T-helper 17 cell (primary cell): ENCODE measurements around the gene FUT8. TPM values are rescaled to one million over a fixed set of nuclear protein-coding genes. Genes with fewer than 3 reads are reported as not detected.
A peak's percentile ranks its signal among the peaks of the same experiment; 100 is the strongest.
"Not testable (repeated sequence)": the region's sequence is repeated elsewhere in the genome, so short reads cannot be mapped to it uniquely, and the experiment has no call there.

Source experiments
- ATAC-seq: fragments of 150-1000 bp; cut with Tn5 transposase; 2 replicates; pipeline ENCODE4 v1.10.0; 2021; ENCODE audit warnings: mild to moderate bottlenecking, moderate library complexity
- DNase-seq, 3 donors: peaks; one replicate each; pipeline versions ENCODE4 v3.0.0 to v3.0.0-alpha.2; 2020 to 2021
- H3K9me3 ChIP-seq: one replicate; pipeline ENCODE4 v1.7.0; 2013; ENCODE audit warnings: low read length, mild to moderate bottlenecking; ENCODE audit not compliant: control insufficient read depth, poor library complexity, severe bottlenecking
- H3K27ac Mint-ChIP-seq: one replicate; pipeline ENCODE4 v1.8.0; 2022; ENCODE audit warnings: mild to moderate bottlenecking, moderate library complexity, mixed read lengths
- H3K27me3 Mint-ChIP-seq: one replicate; pipeline ENCODE4 v1.8.0; 2022; ENCODE audit warnings: mixed read lengths
- H3K36me3 Mint-ChIP-seq: one replicate; pipeline ENCODE4 v1.8.0; 2022; ENCODE audit warnings: low read depth, mixed read lengths
- H3K4me1 Mint-ChIP-seq: one replicate; pipeline ENCODE4 v1.8.0; 2022; ENCODE audit warnings: mild to moderate bottlenecking, mixed read lengths
- H3K4me3 Mint-ChIP-seq: one replicate; pipeline ENCODE4 v1.8.0; 2022; ENCODE audit warnings: mild to moderate bottlenecking, moderate library complexity, mixed read lengths
- total RNA-seq, 4 donors: library from RNA in 2 of 4; stranded (reverse) in 2 of 4; gene quantifications; one replicate each; pipeline ENCODE4 v1.2.3 and lab custom pipeline; 2022 to 2026

Gene FUT8
- total RNA-seq, 2 donors from 2014 or later: 45.5 to 51.3 TPM

DNA sequence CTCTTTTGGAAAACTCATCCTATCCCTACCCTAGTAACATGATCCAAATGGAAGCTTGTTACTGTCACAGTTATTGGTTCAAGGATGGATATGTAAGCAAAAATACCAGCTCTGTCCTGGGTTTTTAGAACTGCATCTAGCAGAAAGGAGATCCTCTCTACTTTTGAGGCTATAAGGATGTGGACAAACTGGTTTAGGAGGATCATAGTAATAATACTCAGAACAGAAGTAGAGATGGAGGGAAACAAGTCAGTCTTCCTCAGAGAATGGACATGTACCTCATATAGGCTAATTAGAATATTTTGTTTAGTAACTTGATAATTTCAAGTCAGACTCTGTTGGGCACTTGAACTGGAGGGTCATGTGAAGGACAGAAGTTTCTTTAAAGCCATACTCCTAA lies 26.6 kb downstream of the FUT8 start:
- H3K9me3 ChIP-seq: no peaks in the 10 kb centered on the region
- Mint-ChIP-seq H3K27me3 (no peaks in the 10 kb centered on the region), H3K27ac (peak overlapping the region; percentile 86), H3K4me1 (peaks cover 25% of the 10 kb centered on the region), H3K36me3 (peaks cover 2% of the 10 kb centered on the region), H3K4me3 (no peak overlapping the region)
- ATAC-seq (no peak), DNase-seq (no peak)

DNA sequence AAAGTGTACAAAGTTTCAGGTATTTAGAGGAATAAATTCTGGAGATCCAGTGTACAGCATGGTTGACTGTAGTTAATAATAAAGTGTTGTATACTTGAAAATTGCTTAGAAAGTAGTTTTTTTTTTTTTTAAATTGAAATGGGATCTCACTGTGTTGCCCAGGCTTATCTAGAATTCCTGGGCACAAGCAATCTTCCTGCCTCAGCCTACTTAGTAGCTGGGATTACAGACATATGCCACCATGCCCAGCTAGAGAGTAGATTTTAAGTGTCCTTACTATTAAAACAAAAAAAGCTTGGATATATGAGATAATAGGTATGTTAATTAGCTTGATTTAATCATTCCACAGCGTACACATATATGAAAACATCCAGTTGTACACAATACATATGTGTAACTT lies 27.7 kb downstream of the FUT8 start:
- Mint-ChIP-seq H3K27me3 (no peaks in the 10 kb centered on the region), H3K27ac (no peak overlapping the region)

GRCh38 chr14:65444230-65444629 lies 31.7 kb downstream of the FUT8 start:
- H3K4me1 Mint-ChIP-seq: peaks cover 16% of the 10 kb centered on the region
- no peaks in the 10 kb centered on the region for H3K9me3 ChIP-seq
- no peak overlapping the region for H3K27ac Mint-ChIP-seq
- DNase-seq (no peak), ATAC-seq (no peak)
- H3K4me3 Mint-ChIP-seq: no peak overlapping the region
- peaks cover 5% of the 10 kb centered on the region for H3K36me3 Mint-ChIP-seq
- no peaks in the 10 kb centered on the region for H3K27me3 Mint-ChIP-seq

More for the DNA sequence above, 27.7 kb downstream of the FUT8 start:
- Mint-ChIP-seq H3K36me3 (peaks cover 2% of the 10 kb centered on the region), H3K4me1 (peaks cover 26% of the 10 kb centered on the region), H3K4me3 (no peak overlapping the region)
- ATAC-seq (no peak), DNase-seq (no peak)
- H3K9me3 ChIP-seq: no peaks in the 10 kb centered on the region

- Mint-ChIP-seq H3K4me1 (peaks cover 18% of the 10 kb centered on the region), H3K27me3 (no peaks in the 10 kb centered on the region), H3K36me3 (peaks cover 8% of the 10 kb centered on the region), H3K4me3 (no peak overlapping the region), H3K27ac (no peak overlapping the region)
- no peak for DNase-seq
- no peaks in the 10 kb centered on the region for H3K9me3 ChIP-seq
- no peak for ATAC-seq
These were observed 33.6 kb downstream of the FUT8 start for GRCh38 chr14:65446159-65446558.

- peaks cover 16% of the 10 kb centered on the region for H3K4me1 Mint-ChIP-seq
- no peak for ATAC-seq
- DNase-seq: no peak
- no peak overlapping the region for H3K4me3 Mint-ChIP-seq
- H3K36me3 Mint-ChIP-seq: peaks cover 9% of the 10 kb centered on the region
- no peaks in the 10 kb centered on the region for H3K27me3 Mint-ChIP-seq
- H3K27ac Mint-ChIP-seq: no peak overlapping the region
- no peaks in the 10 kb centered on the region for H3K9me3 ChIP-seq
These were observed 37.1 kb downstream of the FUT8 start for GRCh38 chr14:65449647-65450046.

GRCh38 chr14:65453807-65454480 lies 41.4 kb downstream of the FUT8 start:
- H3K36me3 Mint-ChIP-seq: peaks cover 7% of the 10 kb centered on the region
- no peak for DNase-seq
- ATAC-seq: no peak
- no peak overlapping the region for H3K4me3 Mint-ChIP-seq
- no peaks in the 10 kb centered on the region for H3K27me3 Mint-ChIP-seq
- H3K4me1 Mint-ChIP-seq: peaks cover 9% of the 10 kb centered on the region
- H3K27ac Mint-ChIP-seq: no peak overlapping the region
- H3K9me3 ChIP-seq: peaks cover 3% of the 10 kb centered on the region

DNA sequence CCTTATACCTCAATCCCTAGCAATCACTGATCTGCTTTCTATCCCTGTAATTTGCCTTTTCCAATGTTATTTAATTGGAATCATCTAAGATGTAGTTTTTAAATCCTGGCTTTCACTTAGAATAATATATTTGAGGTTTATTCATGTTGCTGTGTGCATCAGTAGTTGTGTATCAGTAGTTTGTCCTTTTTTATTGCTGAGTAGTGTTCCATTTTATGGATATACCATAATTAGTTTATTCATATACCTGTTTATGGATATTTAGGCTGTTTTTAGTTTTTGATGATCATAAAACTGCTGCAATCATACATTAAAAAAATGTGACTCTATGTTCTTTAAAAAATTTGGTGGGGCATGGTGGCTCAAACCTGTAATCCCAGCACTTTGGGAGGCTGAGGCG lies 43.7 kb downstream of the FUT8 start:
- Mint-ChIP-seq H3K36me3 (peaks cover 7% of the 10 kb centered on the region), H3K27me3 (no peaks in the 10 kb centered on the region), H3K4me1 (peaks cover 14% of the 10 kb centered on the region), H3K4me3 (no peak overlapping the region), H3K27ac (no peak overlapping the region)
- ATAC-seq: no peak
- H3K9me3 ChIP-seq: peaks cover 3% of the 10 kb centered on the region
- DNase-seq: no peak

DNA sequence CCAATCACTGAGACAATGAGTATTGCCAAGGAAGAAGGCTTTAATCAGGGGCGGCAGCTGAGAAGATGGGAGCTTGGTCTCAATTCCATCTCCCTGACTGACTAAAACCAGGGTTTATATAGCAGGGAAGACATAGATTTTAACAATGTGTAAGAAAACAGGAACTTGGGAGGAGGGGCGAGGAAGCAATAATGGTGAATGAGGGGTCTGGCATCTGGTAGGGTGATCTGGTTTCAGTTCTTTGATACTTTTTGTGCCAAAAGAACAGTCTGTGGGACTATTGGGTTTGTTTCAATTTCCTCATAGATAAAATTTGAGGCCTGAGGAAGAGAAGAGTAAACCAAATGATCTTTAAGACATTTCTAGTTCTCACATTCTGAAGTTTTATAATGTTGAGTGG lies 49.2 kb downstream of the FUT8 start:
- peaks cover 8% of the 10 kb centered on the region for H3K36me3 Mint-ChIP-seq
- H3K9me3 ChIP-seq: no peaks in the 10 kb centered on the region
- H3K4me3 Mint-ChIP-seq: no peak overlapping the region
- no peak for ATAC-seq
- H3K4me1 Mint-ChIP-seq: peaks cover 30% of the 10 kb centered on the region
- H3K27me3 Mint-ChIP-seq: no peaks in the 10 kb centered on the region
- peak overlapping the region; percentile 61 for H3K27ac Mint-ChIP-seq
- no peak for DNase-seq

DNA sequence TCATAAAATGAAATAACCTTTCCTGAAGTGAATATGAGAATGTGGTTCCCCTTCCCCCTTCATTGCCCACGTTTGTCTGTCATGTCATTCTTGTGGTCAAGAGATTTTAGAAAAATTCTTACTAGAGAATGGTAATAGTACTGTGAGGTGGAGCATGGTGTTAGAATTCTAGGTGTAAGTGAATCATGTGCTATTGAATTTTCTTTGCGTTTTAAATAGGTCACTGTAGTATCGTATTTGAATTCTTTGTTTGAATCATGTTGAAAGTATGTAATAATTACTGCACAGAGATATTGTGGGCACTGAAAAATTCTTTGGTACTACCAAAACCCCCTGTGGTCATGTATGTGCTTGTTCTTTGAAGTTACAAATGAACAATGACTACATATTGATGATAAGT lies 49.9 kb downstream of the FUT8 start:
- no peak for ATAC-seq
- Mint-ChIP-seq H3K36me3 (peaks cover 8% of the 10 kb centered on the region), H3K4me1 (peaks cover 30% of the 10 kb centered on the region), H3K27ac (peak overlapping the region; percentile 61), H3K4me3 (no peak overlapping the region), H3K27me3 (no peaks in the 10 kb centered on the region)
- DNase-seq: no peak
- H3K9me3 ChIP-seq: no peaks in the 10 kb centered on the region

- ATAC-seq (no peak), DNase-seq (no peak)
- no peak overlapping the region for H3K4me3 Mint-ChIP-seq
- no peak overlapping the region for H3K27ac Mint-ChIP-seq
- peaks cover 17% of the 10 kb centered on the region for H3K36me3 Mint-ChIP-seq
- no peaks in the 10 kb centered on the region for H3K27me3 Mint-ChIP-seq
- H3K4me1 Mint-ChIP-seq: peaks cover 41% of the 10 kb centered on the region
- no peaks in the 10 kb centered on the region for H3K9me3 ChIP-seq
These were observed 53.1 kb downstream of the FUT8 start for GRCh38 chr14:65465584-65465983.

DNA sequence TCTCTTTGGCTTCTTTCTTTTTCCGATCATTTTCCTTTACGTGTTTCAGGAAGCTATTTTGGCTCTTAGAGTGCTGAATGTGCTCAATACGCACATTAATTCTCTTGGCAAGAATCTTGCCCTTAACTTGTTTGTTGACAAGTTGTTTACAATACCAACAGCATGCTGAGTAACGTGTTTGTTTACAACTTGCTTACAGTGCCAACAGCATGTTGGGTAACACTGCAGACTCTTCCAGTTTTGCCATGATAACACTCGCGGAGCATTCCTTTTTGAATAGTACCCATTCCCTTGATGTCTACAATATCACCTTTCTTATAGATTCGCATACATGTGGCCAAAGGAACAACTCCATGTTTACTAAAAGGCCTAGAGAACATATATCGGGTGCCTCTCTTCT lies 55.4 kb downstream of the FUT8 start:
- Mint-ChIP-seq H3K36me3 (peaks cover 12% of the 10 kb centered on the region), H3K27ac (peak overlapping the region; percentile 32), H3K4me1 (peaks cover 31% of the 10 kb centered on the region)
- H3K9me3 ChIP-seq, H3K4me3 Mint-ChIP-seq, DNase-seq, H3K27me3 Mint-ChIP-seq, ATAC-seq: not testable (repeated sequence)

GRCh38 chr14:65469903-65470302 lies 57.4 kb downstream of the FUT8 start:
- H3K27me3 Mint-ChIP-seq: no peaks in the 10 kb centered on the region
- no peak overlapping the region for H3K4me3 Mint-ChIP-seq
- no peak overlapping the region for H3K27ac Mint-ChIP-seq
- peaks cover 9% of the 10 kb centered on the region for H3K36me3 Mint-ChIP-seq
- no peak for ATAC-seq
- H3K9me3 ChIP-seq: no peaks in the 10 kb centered on the region
- H3K4me1 Mint-ChIP-seq: peaks cover 33% of the 10 kb centered on the region
- DNase-seq: no peak

DNA sequence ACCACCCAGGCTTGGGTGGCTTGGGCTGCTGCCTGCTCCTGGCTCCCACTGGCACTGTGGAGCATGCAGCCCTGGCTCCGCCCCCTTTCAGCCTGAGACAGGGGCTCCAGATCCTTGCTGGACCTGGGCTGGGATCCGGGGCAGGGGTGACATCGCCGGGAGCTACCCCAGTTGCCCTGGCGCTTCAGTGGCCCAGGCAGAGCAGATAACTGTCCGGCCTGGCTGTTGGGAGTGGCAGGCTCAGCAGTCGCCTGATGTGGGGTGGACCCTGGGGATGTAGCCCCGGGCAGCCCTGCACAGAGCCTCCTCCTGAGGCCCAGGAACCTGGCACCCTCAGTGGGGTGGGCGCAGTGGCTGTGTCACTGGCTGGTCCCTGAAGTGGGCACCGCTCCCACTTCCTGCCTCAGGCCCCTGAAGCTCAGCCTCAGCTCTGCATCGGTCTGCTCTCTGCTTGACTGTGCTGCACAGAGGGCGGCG lies 57.9 kb downstream of the FUT8 start:
- Mint-ChIP-seq H3K27me3 (no peaks in the 10 kb centered on the region), H3K36me3 (peaks cover 9% of the 10 kb centered on the region), H3K27ac (no peak overlapping the region), H3K4me3 (no peak overlapping the region), H3K4me1 (peaks cover 31% of the 10 kb centered on the region)
- DNase-seq (no peak), ATAC-seq (no peak)
- H3K9me3 ChIP-seq: no peaks in the 10 kb centered on the region
